OCI-LY1 (cell line): ENCODE data around the gene CENPX.

Experiments
- EZH2 ChIP-seq: fragments of 200-600 bp; sonication (generic), shearing (Covaris generic); IDR thresholded peaks from 2 replicates; pipeline ENCODE4 v1.8.0; 2017; ENCODE audit warnings: borderline replicate concordance, mixed run types, mild to moderate bottlenecking, antibody characterized with exemption, low read length, moderate library complexity, mixed read lengths
- TF ChIP-seq, protein P1 (sequence below): fragments of 200-600 bp; sonication (generic), shearing (Covaris generic); IDR thresholded peaks from 2 replicates; pipeline ENCODE4 v1.5.1; 2017; ENCODE audit warnings: mild to moderate bottlenecking, antibody characterized with exemption, low read length, moderate library complexity, mixed read lengths

DNA sequence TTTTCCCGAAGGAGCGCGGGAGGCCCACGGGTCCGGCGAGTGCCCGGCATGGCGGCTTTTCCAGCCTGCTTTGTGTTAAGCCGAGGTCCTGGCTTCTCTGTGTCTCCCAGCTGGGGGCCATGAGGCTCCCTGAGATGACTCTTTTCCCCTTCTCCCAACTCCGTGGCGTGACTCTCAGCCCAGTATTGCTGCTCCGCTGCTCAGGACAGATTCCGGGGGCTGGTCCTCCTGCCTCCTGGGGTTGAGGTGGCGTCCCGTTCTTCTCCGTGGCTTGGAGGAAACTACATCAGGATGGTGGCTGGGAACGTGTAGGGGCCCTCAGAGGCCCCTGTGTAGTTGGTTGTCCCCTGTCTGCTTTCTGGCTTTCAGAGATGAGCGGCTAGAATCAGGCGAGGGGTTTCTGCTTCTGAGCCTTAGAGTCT lies 30.0 kb upstream of the CENPX start:
- TF ChIP-seq, protein P1, sequence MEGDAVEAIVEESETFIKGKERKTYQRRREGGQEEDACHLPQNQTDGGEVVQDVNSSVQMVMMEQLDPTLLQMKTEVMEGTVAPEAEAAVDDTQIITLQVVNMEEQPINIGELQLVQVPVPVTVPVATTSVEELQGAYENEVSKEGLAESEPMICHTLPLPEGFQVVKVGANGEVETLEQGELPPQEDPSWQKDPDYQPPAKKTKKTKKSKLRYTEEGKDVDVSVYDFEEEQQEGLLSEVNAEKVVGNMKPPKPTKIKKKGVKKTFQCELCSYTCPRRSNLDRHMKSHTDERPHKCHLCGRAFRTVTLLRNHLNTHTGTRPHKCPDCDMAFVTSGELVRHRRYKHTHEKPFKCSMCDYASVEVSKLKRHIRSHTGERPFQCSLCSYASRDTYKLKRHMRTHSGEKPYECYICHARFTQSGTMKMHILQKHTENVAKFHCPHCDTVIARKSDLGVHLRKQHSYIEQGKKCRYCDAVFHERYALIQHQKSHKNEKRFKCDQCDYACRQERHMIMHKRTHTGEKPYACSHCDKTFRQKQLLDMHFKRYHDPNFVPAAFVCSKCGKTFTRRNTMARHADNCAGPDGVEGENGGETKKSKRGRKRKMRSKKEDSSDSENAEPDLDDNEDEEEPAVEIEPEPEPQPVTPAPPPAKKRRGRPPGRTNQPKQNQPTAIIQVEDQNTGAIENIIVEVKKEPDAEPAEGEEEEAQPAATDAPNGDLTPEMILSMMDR = no peak
- TF ChIP-seq EZH2 = no peak
